Fibroblast of skin of right biceps (primary cell): Measurements from ENCODE around the gene LRRTM2.

Experiments used
- DNase-seq: peaks from one replicate; pipeline ENCODE4 v3.0.0-alpha.2; 2013

LRRTM2 gene

GRCh38 chr5:138883211-138883610 is 8.1 kb upstream of the LRRTM2 start:
- DNase-seq, result no peak

- no peak for DNase-seq
These were observed 3.5 kb upstream of the LRRTM2 start for GRCh38 chr5:138878437-138879235.

GRCh38 chr5:138876811-138877210 is 1.7 kb upstream of the LRRTM2 start:
- DNase-seq, result no peak

GRCh38 chr5:138875946-138876345 is 811 bp upstream of the LRRTM2 start:
- DNase-seq, result no peak

GRCh38 chr5:138875552-138875875 is 379 bp upstream of the LRRTM2 start:
- no peak for DNase-seq

- DNase-seq, result peak; percentile 41
These were observed 894 bp downstream of the LRRTM2 start for GRCh38 chr5:138874241-138874640.

GRCh38 chr5:138873466-138874221 is 1.5 kb downstream of the LRRTM2 start:
- DNase-seq, result no peak

GRCh38 chr5:138872841-138873465 is 2.2 kb downstream of the LRRTM2 start:
- DNase-seq, result no peak

GRCh38 chr5:138870611-138871010 is 4.5 kb downstream of the LRRTM2 start:
- DNase-seq, result no peak

- no peak for DNase-seq
These were observed 5.2 kb downstream of the LRRTM2 start for GRCh38 chr5:138869763-138870500.

- no peak for DNase-seq
These were observed 6.1 kb downstream of the LRRTM2 start for GRCh38 chr5:138869038-138869437.

GRCh38 chr5:138867011-138867410 is 8.1 kb downstream of the LRRTM2 start:
- no peak for DNase-seq

- no peak for DNase-seq
These were observed 22.0 kb downstream of the LRRTM2 start for GRCh38 chr5:138853132-138853531.

GRCh38 chr5:138850865-138851435 is 24.2 kb downstream of the LRRTM2 start:
- DNase-seq, result no peak

- DNase-seq, result no peak
These were observed 25.3 kb downstream of the LRRTM2 start for GRCh38 chr5:138849882-138850281.

- peak; percentile 21 for DNase-seq
These were observed 25.7 kb downstream of the LRRTM2 start for GRCh38 chr5:138849439-138849838.

GRCh38 chr5:138844812-138845513 is 30.2 kb downstream of the LRRTM2 start:
- DNase-seq, result peak; percentile 90

GRCh38 chr5:138844125-138844461 is 31.0 kb downstream of the LRRTM2 start:
- no peak for DNase-seq

GRCh38 chr5:138843316-138844124 is 31.6 kb downstream of the LRRTM2 start:
- DNase-seq, result peak; percentile 30

GRCh38 chr5:138841531-138841930 is 33.6 kb downstream of the LRRTM2 start:
- DNase-seq, result no peak

GRCh38 chr5:138840103-138840502 is 35.0 kb downstream of the LRRTM2 start:
- no peak for DNase-seq
